ENCODE measurements around the gene F3. TPM values are rescaled to one million over a fixed set of nuclear protein-coding genes. Genes with fewer than 3 reads are reported as not detected.

Gene F3
- total RNA-seq (2022; extraction: Qiagen RNA extraction), result 2.0 to 3.2 TPM (median 2.7 TPM) in 5 replicates

DNA sequence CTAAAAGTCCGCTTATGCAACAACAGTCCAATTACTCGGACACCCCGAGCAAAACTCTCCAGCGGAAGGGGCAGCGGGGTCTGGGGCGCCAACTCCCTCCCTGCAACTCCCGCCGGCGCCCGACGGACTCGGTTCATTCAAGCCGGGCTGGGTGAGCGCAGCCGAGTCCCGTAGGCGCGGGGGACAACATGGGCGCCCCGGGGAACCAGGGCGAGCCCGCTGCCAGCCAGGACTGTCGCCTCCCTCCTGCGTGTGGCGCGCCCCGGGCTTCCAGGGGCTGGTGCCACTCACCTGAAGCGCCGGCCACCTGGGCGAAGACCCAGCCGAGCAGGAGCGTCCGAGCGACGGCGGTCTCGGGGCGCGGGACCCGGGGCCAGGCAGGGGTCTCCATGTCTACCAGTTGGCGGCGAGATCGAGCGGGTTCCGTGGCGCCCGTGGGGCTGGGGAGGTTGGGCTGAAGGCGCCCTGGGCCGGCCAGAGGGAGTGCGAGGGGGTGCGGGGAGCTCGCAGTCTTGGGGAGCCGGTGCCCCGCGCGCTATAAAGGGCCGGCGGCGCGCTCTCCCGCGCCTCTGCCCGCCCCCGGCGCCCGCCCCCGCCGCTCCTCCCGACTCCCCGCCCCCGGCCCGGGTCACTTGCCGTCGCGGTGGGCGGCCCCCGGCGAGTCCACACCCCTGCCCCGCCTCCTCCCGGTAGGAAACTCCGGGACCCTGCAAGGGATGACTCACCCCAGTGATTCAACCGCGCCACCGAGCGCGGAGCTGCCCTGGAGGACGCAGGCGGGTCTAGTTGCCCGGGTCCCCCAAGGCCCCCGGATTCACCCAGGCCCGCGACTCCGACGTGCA is at the start of gene F3:
Gene F3 (minus strand): TSS at position 514 of the 842 bp plus-strand sequence. CDS start 123 bp downstream, at position 391.

Other genes with a start within 250 kb of the F3 start
- gene ABCD3, start 123.4 kb downstream of the F3 start, total RNA-seq (2022; extraction: Qiagen RNA extraction), result 21.8 to 23.8 TPM (median 22.6 TPM) in 5 replicates

Data from A549 treated with CORT108297 at 1 μM for 4 hours (cell line).